DOHH2 (cell line): ENCODE data around the gene MOB1B.

Source experiments
- H3F3A ChIP-seq: fragments of 200-600 bp; sonication (generic), shearing (Covaris generic); 2 replicates; pipeline ENCODE4 v1.6.0; 2016; ENCODE audit warnings: antibody characterized with exemption, mild to moderate bottlenecking; ENCODE audit not compliant: control insufficient read depth, insufficient read depth
- H3K27ac ChIP-seq: fragments of 200-600 bp; sonication (generic); 2 replicates; pipeline ENCODE4 v1.5.1; 2014; ENCODE audit warnings: low read depth, mild to moderate bottlenecking, low read length, moderate library complexity
- H3K27me3 ChIP-seq: fragments of 200-600 bp; sonication (generic); 2 replicates; pipeline ENCODE4 v1.6.1; 2014; ENCODE audit warnings: mild to moderate bottlenecking, low read length, mixed read lengths; ENCODE audit not compliant: control insufficient read depth
- H3K36me3 ChIP-seq: fragments of 200-600 bp; sonication (generic); 2 replicates; pipeline ENCODE4 v1.6.1; 2014; ENCODE audit warnings: mild to moderate bottlenecking, low read length, moderate library complexity, mixed read lengths; ENCODE audit not compliant: control insufficient read depth
- H3K4me1 ChIP-seq: fragments of 200-600 bp; sonication (generic); 2 replicates; pipeline ENCODE4 v1.6.1; 2014; ENCODE audit warnings: mild to moderate bottlenecking, low read length, mixed read lengths; ENCODE audit not compliant: control insufficient read depth
- H3K4me2 ChIP-seq: fragments of 200-600 bp; sonication (generic); 2 replicates; pipeline ENCODE4 v1.6.0; 2014; ENCODE audit warnings: mild to moderate bottlenecking, low read length, moderate library complexity
- H3K4me3 ChIP-seq: fragments of 200-600 bp; sonication (generic); 2 replicates; pipeline ENCODE4 v1.5.1; 2014; ENCODE audit warnings: mild to moderate bottlenecking, low read length, mixed read lengths
- H3K79me2 ChIP-seq: fragments of 200-600 bp; sonication (generic); 2 replicates; pipeline ENCODE4 v1.6.1; 2014; ENCODE audit warnings: mild to moderate bottlenecking, low read length, mixed read lengths; ENCODE audit not compliant: control insufficient read depth
- H3K9me2 ChIP-seq: fragments of 200-600 bp; sonication (generic); replicated peaks from 2 replicates; pipeline ENCODE4 v1.6.1; 2014; ENCODE audit warnings: mild to moderate bottlenecking, low read length, mixed read lengths; ENCODE audit not compliant: control insufficient read depth
- H3K9me3 ChIP-seq: fragments of 200-600 bp; sonication (generic); 2 replicates; pipeline ENCODE4 v1.6.1; 2014; ENCODE audit warnings: antibody characterized with exemption, low read length, mixed read lengths; ENCODE audit not compliant: control insufficient read depth, insufficient read depth
- H4K20me1 ChIP-seq: fragments of 200-600 bp; sonication (generic); 2 replicates; pipeline ENCODE4 v1.6.0; 2014; ENCODE audit warnings: low read depth, mild to moderate bottlenecking, antibody characterized with exemption, low read length, moderate library complexity; ENCODE audit not compliant: control insufficient read depth, insufficient read depth
- CTCF ChIP-seq: fragments of 200-600 bp; sonication (generic); IDR thresholded peaks from one replicate; pipeline ENCODE4 v1.5.1; 2014; ENCODE audit warnings: antibody characterized with exemption, mild to moderate bottlenecking, low read depth, low read length; ENCODE audit not compliant: poor library complexity, severe bottlenecking
- EZH2phosphoT487 ChIP-seq: fragments of 200-600 bp; sonication (generic); IDR thresholded peaks from 2 replicates; pipeline ENCODE4 v1.6.1; 2017; ENCODE audit warnings: borderline replicate concordance, mild to moderate bottlenecking, antibody characterized with exemption, low read length, moderate library complexity, mixed read lengths

The MOB1B gene

GRCh38 chr4:70980196-70980595, 78.0 kb downstream of the MOB1B start:
- peak overlapping the region; percentile 65 for H3K27ac ChIP-seq
- no peaks in the 10 kb centered on the region for H4K20me1 ChIP-seq
- H3K4me2 ChIP-seq, result peak overlapping the region; percentile 69
- H3F3A ChIP-seq, result peaks cover under 1% of the 10 kb centered on the region; the same call in 1 of the 2 replicates
- H3K79me2 ChIP-seq, result no peaks in the 10 kb centered on the region
- no peaks in the 10 kb centered on the region for H3K9me3 ChIP-seq
- TF ChIP-seq EZH2phosphoT487 (no peak), CTCF (no peak)
- H3K27me3 ChIP-seq, result no peaks in the 10 kb centered on the region
- peaks cover 27% of the 10 kb centered on the region for H3K36me3 ChIP-seq
- H3K4me3 ChIP-seq, result peak overlapping the region; percentile 59
- H3K9me2 ChIP-seq, result no peaks in the 10 kb centered on the region
- H3K4me1 ChIP-seq, result peaks cover 31% of the 10 kb centered on the region

GRCh38 chr4:70984106-70984505, 81.9 kb downstream of the MOB1B start:
- Histone ChIP-seq H3K4me3 (no peak overlapping the region), H3K79me2 (no peaks in the 10 kb centered on the region), H3K27me3 (no peaks in the 10 kb centered on the region), H3K9me3 (no peaks in the 10 kb centered on the region), H3K4me2 (no peak overlapping the region), H3K27ac (no peak overlapping the region), H3K9me2 (no peaks in the 10 kb centered on the region), H3K36me3 (peaks cover 8% of the 10 kb centered on the region), H3K4me1 (peaks cover 17% of the 10 kb centered on the region), H4K20me1 (no peaks in the 10 kb centered on the region), H3F3A (no peaks in the 10 kb centered on the region)
- TF ChIP-seq EZH2phosphoT487 (no peak), CTCF (no peak)

- Histone ChIP-seq H3K4me3 (no peak overlapping the region), H3K9me2 (no peaks in the 10 kb centered on the region), H4K20me1 (no peaks in the 10 kb centered on the region), H3K79me2 (no peaks in the 10 kb centered on the region), H3K9me3 (no peaks in the 10 kb centered on the region), H3F3A (peaks cover 1% of the 10 kb centered on the region; the same call in 1 of the 2 replicates), H3K4me2 (no peak overlapping the region), H3K27me3 (no peaks in the 10 kb centered on the region), H3K4me1 (peaks cover 12% of the 10 kb centered on the region), H3K27ac (no peak overlapping the region), H3K36me3 (peaks cover 4% of the 10 kb centered on the region; the same call in 1 of the 2 replicates)
- TF ChIP-seq EZH2phosphoT487 (no peak), CTCF (no peak)
Observed at GRCh38 chr4:70984589-70984988, 82.4 kb downstream of the MOB1B start.
